ENCODE results near the gene SPATA6. TPM values are rescaled to one million over a fixed set of nuclear protein-coding genes. Genes with fewer than 3 reads are reported as not detected.
A peak's percentile ranks its signal among the peaks of the same experiment; 100 is the strongest.
"Not testable (repeated sequence)": the region's sequence is repeated elsewhere in the genome, so short reads cannot be mapped to it uniquely, and the experiment has no call there.

SPATA6 gene
- total RNA-seq, 1 donor = 6.2 TPM

DNA sequence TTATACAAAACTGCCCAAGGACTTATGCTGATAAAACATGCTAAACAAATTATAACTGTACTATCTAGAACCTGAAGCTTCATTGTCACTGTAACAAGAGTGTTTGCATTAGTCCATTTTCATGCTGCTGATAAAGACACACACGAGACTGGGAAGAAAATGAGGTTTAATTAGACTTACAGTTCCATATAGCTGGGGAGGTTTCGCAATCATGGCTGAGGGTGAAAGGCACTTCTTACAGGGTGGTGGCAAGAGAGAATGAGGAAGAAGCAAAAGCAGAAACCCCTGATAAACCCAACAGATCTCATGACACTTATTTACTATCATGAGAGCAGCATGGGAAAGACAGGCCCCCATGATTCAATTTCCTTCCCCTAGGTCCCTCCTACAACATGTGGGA lies 100.4 kb downstream of the SPATA6 start:
- no peak for DNase-seq (ENCODE audit: low read depth in 2 of 3, low spot score in 2 of 3)

- DNase-seq (ENCODE audit: low read depth in 2 of 3, low spot score in 2 of 3) = no peak
Measured at GRCh38 chr1:48362901-48363300, 109.1 kb downstream of the SPATA6 start.

- no peak for DNase-seq (ENCODE audit: low read depth in 2 of 3, low spot score in 2 of 3)
Measured at GRCh38 chr1:48356901-48357300, 115.1 kb downstream of the SPATA6 start.

DNA sequence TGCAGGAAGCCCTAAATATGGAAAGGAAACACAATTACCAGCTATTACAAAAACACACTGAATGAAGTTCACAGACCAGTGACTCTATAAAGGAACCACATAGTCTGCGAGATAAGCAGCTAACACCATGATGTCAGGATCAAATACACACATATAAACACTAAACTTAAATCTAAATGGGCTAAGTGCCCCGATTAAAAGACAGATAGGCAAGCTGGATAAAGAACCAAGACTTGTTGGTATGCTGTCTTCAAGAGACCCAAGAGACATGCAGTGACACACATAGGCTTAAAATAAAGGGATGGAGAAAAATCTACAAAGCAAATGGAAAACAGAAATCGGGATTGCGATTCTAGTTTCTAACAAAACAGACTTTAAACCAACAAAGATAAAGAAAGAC lies 127.6 kb downstream of the SPATA6 start:
- peak in 1 of 3 donors; percentile 16 for DNase-seq (ENCODE audit: low read depth in 2 of 3, low spot score in 2 of 3)

- DNase-seq (ENCODE audit: low read depth in 2 of 3, low spot score in 2 of 3) = no peak
Measured at GRCh38 chr1:48341221-48341620, 130.8 kb downstream of the SPATA6 start.

GRCh38 chr1:48338257-48338656 lies 133.7 kb downstream of the SPATA6 start:
- no peak for DNase-seq (ENCODE audit: low read depth in 2 of 3, low spot score in 2 of 3)

- DNase-seq (ENCODE audit: low read depth in 2 of 3, low spot score in 2 of 3) = no peak
Measured at GRCh38 chr1:48333316-48333715, 138.7 kb downstream of the SPATA6 start.

DNA sequence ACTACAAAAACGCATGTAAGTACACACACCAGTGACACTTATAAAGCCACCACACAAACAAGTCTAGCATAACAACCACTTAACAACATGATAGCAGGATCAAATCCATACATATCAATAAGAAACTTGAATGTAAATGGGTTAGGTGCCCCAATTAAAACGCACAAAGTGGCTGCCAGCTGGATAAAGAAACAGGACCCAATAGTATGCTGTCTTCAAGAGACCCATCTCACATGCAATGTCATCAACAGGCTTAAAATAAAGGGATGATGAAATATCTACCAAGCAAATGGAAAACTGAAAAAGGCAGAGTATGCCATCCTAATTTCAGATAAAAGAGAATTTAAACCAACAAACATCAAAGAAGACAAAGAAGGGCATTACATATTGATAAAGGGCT lies 139.9 kb downstream of the SPATA6 start:
- no peak for DNase-seq (ENCODE audit: low read depth in 2 of 3, low spot score in 2 of 3)

- no peak for DNase-seq (ENCODE audit: low read depth in 2 of 3, low spot score in 2 of 3)
Measured at GRCh38 chr1:48329905-48330304, 142.1 kb downstream of the SPATA6 start.

DNA sequence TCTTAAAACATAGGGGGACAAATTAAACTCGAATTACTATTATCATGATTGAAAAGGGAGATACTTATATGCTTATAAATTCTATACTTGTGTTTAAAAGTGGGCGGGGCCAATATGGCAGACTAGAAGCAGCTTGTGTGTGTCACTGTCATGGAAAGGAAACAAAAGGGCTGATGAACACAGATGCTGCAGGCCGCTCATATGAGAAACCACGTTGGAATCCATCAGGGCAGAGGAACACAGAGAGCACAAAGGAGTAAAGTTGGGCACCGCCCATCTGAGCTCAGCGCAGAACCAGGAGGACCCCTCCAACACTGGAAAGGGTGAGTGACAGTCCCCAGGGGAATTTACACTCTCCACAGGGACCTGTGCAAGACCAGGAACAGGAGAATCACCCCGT lies 142.5 kb downstream of the SPATA6 start:
- DNase-seq (ENCODE audit: low read depth in 2 of 3, low spot score in 2 of 3) = no peak

DNA sequence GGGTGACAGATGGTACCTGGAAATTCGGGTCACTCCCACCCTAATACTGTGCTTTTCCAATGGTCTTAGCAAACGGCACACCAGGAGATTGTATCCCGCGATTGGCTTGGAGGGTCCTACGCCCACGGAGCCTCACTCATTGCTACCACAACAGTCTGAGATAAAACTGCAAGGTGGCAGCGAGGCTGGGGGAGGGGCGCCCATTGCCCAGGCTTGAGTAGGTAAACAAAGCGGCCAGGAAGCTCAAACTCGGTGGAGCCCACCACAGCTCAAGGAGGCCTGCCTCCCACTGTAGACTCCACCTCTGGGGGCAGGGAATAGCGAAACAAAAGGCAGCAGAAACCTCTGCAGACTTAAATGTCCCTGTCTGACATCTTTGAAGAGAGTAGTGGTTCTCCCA lies 160.2 kb downstream of the SPATA6 start:
- DNase-seq (ENCODE audit: low read depth in 2 of 3, low spot score in 2 of 3) = not testable (repeated sequence)

DNA sequence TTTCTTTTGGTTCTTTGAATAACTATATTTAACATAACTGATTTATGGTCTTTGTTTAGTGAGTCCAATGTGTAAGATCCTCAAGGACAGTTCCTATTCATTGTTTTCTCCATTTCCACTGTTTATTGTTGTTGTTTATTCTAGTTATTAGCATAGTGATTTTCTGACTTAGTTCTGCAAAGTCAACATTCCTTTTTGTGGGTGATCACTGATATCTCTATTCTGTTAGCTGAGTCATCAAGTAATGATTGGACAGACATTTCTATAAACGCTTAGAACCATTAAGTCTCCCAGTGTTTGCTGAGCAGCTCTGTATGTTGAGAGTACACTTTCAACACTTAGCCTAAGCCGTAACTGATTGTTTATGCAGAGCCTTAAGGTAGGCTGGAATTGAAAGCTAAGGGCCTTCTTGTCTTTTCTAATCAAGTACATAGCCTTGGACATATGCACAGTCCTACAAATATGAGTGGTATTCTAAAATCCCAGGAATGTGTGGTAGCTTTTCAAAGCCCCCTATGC lies 162.4 kb downstream of the SPATA6 start:
- DNase-seq (ENCODE audit: low read depth in 2 of 3, low spot score in 2 of 3) = no peak

GRCh38 chr1:48302652-48303051 lies 169.4 kb downstream of the SPATA6 start:
- no peak for DNase-seq (ENCODE audit: low read depth in 2 of 3, low spot score in 2 of 3)

GRCh38 chr1:48294656-48295055 lies 177.3 kb downstream of the SPATA6 start:
- no peak for DNase-seq (ENCODE audit: low read depth in 2 of 3, low spot score in 2 of 3)

- DNase-seq (ENCODE audit: low read depth in 2 of 3, low spot score in 2 of 3) = not testable (repeated sequence)
Measured at GRCh38 chr1:48294094-48294493, 177.9 kb downstream of the SPATA6 start.

DNA sequence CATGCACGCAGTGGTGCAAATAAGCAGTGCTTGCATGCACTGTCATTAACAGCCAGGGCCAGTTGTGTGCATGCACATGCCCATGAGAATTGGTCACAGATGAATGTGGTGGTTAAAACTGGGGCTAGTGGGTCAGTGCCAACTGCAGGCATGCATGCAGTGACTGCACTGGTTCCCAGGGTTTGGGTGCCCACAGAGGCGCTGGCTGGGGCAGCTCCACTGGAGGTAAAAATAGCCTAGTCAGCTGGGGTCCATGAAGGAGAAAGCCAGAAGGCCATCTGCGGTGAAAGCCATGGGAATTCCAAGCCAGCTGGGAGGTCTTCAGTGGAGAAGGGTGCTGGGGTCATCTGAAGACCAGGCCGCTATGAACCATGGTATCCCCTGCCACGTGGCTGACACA lies 179.3 kb downstream of the SPATA6 start:
- DNase-seq (ENCODE audit: low read depth in 2 of 3, low spot score in 2 of 3) = no peak

GRCh38 chr1:48291421-48291820 lies 180.6 kb downstream of the SPATA6 start:
- no peak for DNase-seq (ENCODE audit: low read depth in 2 of 3, low spot score in 2 of 3)

GRCh38 chr1:48285525-48285924 lies 186.5 kb downstream of the SPATA6 start:
- DNase-seq (ENCODE audit: low read depth in 2 of 3, low spot score in 2 of 3) = no peak

- DNase-seq (ENCODE audit: low read depth in 2 of 3, low spot score in 2 of 3) = not testable (repeated sequence)
Measured at GRCh38 chr1:48284696-48285420, 187.1 kb downstream of the SPATA6 start.

DNA sequence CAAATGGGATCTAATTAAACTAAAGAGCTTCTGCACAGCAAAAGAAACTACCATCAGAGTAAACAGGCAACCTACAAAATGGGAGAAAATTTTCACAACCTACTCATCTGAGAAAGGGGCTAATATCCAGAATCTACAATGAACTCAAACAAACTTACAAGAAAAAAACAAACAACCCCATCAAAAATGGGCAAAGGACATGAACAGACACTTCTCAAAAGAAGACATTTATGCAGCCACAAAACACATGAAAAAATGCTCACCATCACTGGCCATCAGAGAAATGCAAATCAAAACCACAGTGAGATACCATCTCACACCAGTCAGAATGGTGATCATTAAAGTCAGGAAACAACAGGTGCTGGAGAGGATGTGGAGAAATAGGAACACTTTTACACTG lies 189.7 kb downstream of the SPATA6 start:
- DNase-seq (ENCODE audit: low read depth in 2 of 3, low spot score in 2 of 3) = not testable (repeated sequence)

DNA sequence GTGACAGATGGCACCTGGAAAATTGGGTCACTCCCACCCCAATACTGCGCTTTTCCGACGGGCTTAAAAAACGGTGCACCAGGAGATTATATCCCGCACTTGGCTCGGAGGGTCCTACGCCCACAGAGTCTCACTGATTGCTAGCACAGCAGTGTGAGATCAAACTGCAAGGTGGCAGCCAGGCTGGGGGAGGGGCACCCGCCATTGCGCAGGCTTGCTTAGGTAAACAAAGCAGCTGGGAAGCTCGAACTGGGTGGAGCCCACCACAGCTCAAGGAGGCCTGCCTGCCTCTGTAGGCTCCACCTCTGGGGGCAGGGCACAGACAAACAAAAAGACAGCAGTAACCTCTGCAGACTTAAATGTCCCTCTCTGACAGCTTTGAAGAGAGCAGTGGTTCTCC lies 194.6 kb downstream of the SPATA6 start:
- DNase-seq (ENCODE audit: low read depth in 2 of 3, low spot score in 2 of 3) = not testable (repeated sequence)

DNA sequence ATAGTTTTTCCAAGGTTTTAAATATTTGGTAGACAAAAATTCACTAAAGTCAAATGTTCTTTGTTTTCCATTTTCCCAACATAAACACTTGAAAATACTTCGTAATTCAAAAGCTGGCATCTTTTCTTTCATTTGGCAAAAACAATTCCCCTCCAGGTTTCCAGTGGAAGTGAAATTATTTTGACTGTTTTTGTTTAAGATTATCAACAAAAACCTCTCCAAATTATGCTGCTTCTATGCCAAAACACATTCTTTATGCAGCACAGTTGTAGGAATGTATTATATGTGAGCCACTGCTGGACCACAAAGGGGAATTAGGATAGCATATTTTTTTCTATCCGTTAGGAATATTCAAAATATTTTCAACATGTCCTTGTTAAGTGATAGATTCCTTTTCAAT lies 205.4 kb downstream of the SPATA6 start:
- DNase-seq (ENCODE audit: low read depth in 2 of 3, low spot score in 2 of 3) = no peak

DNA sequence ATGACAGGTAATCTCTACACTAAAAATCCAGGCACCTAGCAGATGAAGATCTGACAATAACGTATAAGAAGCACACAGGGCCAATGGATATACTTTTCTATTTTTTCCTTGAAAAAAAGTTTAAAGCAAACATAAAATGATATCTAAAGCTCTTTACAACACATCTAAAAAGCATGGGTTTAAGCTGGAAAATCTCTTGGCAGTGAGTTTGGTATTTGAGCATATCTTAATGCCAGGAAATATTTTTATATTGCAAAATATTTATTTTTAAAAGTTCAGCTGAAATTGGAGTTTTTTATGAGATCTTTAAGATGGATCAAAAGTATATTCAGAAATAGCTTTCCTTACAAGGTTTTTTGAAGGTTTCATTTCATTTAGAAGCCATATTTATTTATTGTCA lies 209.0 kb downstream of the SPATA6 start:
- DNase-seq (ENCODE audit: low read depth in 2 of 3, low spot score in 2 of 3) = no peak
